PC-9 (cell line): ENCODE measurements around the gene PACRG.

Experiments
- CTCF ChIP-seq: fragments of 200-600 bp; sonication (generic); conservative IDR thresholded peaks from 2 replicates; pipeline ENCODE4 v1.6.1; 2017; ENCODE audit warnings: mixed run types, antibody characterized with exemption, mild to moderate bottlenecking, moderate library complexity
- EZH2 ChIP-seq: fragments of 200-600 bp; sonication (generic); IDR thresholded peaks from 2 replicates; pipeline ENCODE4 v1.8.0; 2017; ENCODE audit warnings: antibody characterized with exemption, low read depth

- TF ChIP-seq CTCF (no peak), EZH2 (no peak)
Observed at GRCh38 chr6:162871966-162872365, 144.2 kb downstream of the PACRG start.
